ENCODE measurements around the gene ENC1.

ENC1 gene

DNA sequence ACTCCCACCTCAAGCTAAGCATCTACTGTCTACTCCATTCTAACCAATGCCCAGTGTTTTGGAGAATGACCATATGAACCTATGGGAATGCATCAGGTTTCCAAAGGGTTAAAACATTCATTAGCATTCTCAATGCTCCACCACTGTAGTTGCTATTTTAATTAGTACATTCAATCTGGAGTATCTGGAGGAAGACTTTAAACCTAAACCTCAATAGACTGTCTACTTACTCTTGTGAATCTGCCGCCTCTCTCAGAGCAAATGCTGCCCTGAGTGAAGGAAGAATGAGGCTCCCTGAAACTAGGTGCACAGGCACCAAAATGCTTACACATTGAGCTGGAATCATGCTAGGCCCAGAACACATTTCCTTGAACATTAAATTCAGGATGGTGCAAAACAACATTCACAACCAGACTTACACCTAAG, 2.0 kb downstream of the ENC1 start:
- TF ChIP-seq CTCF (conservative IDR thresholded peaks at IDR 0.05; ENCODE audit: low read length) = no peak
- no peak for DNase-seq (ENCODE audit: low read depth)
- H3K4me3 ChIP-seq (ENCODE audit: low read length) = peak overlapping the region; percentile 93

DNA sequence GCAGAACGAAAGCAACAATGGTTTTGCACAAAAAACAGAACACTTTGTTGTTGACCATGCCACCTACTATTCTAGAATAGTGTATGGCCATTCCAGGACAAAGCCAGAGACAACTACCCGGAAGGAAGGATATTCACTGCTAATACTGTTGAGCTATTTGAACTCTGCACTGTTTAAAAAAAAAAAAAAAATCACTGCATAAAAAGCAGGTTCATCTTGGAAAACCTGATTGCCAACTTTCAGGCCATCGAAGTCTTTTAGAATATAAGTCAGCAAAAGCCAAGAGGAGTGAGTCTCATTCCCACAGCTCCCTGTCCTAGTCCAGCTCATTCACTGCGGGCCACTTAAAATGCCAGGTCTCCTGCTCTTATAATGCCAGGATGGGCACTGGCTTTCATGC, 4.0 kb downstream of the ENC1 start:
- no peak for TF ChIP-seq CTCF (conservative IDR thresholded peaks at IDR 0.05; ENCODE audit: low read length)
- DNase-seq (ENCODE audit: low read depth) = no peak
- no peak overlapping the region for H3K4me3 ChIP-seq (ENCODE audit: low read length)

GRCh38 chr5:74636149-74636548, 4.4 kb downstream of the ENC1 start:
- H3K4me3 ChIP-seq (ENCODE audit: low read length) = no peak overlapping the region
- TF ChIP-seq CTCF (conservative IDR thresholded peaks at IDR 0.05; ENCODE audit: low read length) = no peak
- DNase-seq (ENCODE audit: low read depth) = no peak

DNA sequence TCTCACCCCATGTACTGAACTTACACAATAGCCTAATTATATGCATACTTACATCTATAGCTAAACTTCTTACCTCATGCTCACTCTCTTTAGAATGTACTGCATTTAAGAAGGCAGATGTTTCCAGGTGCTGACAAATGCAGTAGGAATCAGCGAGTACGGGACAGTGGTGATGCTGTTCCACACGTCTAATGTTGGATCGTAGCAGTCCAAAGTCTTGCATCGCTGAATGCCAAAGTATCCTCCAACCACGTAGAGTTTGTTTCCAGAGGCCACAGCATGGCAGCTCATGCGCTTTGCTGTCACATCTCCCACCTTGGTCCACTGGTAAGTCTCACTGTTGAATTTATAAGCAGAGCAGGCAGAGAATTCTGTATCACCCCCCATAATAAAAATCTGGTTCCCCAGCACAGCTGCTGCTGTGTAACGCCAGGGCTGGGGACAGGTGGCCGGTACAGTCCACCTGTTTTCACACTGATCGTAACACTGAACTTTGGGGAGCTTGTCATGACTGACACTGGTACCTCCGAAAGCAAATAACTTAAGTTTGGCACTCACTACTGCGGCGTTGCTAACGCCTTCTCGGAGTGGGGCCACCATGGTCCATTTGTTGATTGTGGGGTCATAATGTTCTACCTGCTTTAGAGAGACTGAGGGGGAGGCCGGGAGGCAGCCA, 5.8 kb downstream of the ENC1 start:
- no peak overlapping the region for H3K4me3 ChIP-seq (ENCODE audit: low read length)
- DNase-seq (ENCODE audit: low read depth) = no peak
- no peak for TF ChIP-seq CTCF (conservative IDR thresholded peaks at IDR 0.05; ENCODE audit: low read length)

GRCh38 chr5:74633695-74634094, 6.8 kb downstream of the ENC1 start:
- DNase-seq (ENCODE audit: low read depth) = no peak
- TF ChIP-seq CTCF (conservative IDR thresholded peaks at IDR 0.05; ENCODE audit: low read length) = no peak
- H3K4me3 ChIP-seq (ENCODE audit: low read length) = no peak overlapping the region

DNA sequence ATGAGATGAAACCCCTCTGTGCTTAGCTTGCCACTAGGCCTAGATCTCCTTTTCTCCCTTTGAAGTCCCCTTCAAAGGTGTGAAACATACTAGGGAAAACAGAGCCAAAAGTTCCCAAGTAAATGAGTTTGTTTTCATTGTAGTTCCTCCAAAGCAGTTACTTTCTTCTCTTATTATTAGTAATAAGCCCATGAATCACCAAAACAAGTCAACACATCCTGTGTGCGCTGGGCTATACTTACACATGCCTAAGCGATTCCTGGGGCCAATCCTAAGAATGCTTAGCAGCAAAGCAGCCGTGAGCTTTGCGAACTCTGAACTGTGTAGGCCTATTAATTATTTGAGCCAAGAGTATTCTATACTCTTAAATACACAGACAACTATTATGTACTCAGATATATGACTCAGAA, 7.6 kb downstream of the ENC1 start:
- H3K4me3 ChIP-seq (ENCODE audit: low read length) = no peak overlapping the region
- no peak for TF ChIP-seq CTCF (conservative IDR thresholded peaks at IDR 0.05; ENCODE audit: low read length)
- no peak for DNase-seq (ENCODE audit: low read depth)

- TF ChIP-seq CTCF (conservative IDR thresholded peaks at IDR 0.05; ENCODE audit: low read length) = no peak
- H3K4me3 ChIP-seq (ENCODE audit: low read length) = no peak overlapping the region
- DNase-seq (ENCODE audit: low read depth) = no peak
Observed at GRCh38 chr5:74631081-74631953, 9.2 kb downstream of the ENC1 start.

All from AG10803 (cell line).